GM12865 (cell line): ENCODE data around the gene MYH11.

Experiments used
- DNase-seq: peaks from one replicate; pipeline ENCODE4 v3.0.0; 2010; ENCODE audit warnings: low read depth
- H3K4me3 ChIP-seq: 2 replicates; pipeline ENCODE4 v1.5.1; 2011; ENCODE audit warnings: mild to moderate bottlenecking, low read depth, low read length, control low read depth
- CTCF ChIP-seq: IDR thresholded peaks from 2 replicates; pipeline ENCODE4 v1.5.1; 2011; ENCODE audit warnings: low read length, control low read depth, low read depth, inconsistent platforms; ENCODE audit not compliant: insufficient read depth; ENCODE audit errors: missing control alignments

Gene MYH11

GRCh38 chr16:15705064-15705565, 151.7 kb downstream of the MYH11 start:
- no peak for DNase-seq
- TF ChIP-seq CTCF = no peak
- H3K4me3 ChIP-seq = no peak overlapping the region

GRCh38 chr16:15704545-15704987, 152.3 kb downstream of the MYH11 start:
- no peak overlapping the region for H3K4me3 ChIP-seq
- TF ChIP-seq CTCF = peak; percentile 77
- peak; percentile 71 for DNase-seq

GRCh38 chr16:15703029-15703736, 153.6 kb downstream of the MYH11 start:
- no peak for TF ChIP-seq CTCF
- H3K4me3 ChIP-seq = no peak overlapping the region
- no peak for DNase-seq

GRCh38 chr16:15701975-15702970, 154.6 kb downstream of the MYH11 start:
- TF ChIP-seq CTCF = no peak
- no peak for DNase-seq

GRCh38 chr16:15701367-15701766, 155.5 kb downstream of the MYH11 start:
- H3K4me3 ChIP-seq = no peak overlapping the region
- no peak for TF ChIP-seq CTCF
- no peak for DNase-seq

More at GRCh38 chr16:15701975-15702970, 154.6 kb downstream of the MYH11 start:
- no peak overlapping the region for H3K4me3 ChIP-seq

- no peak for DNase-seq
- no peak for TF ChIP-seq CTCF
- H3K4me3 ChIP-seq = no peak overlapping the region
Observed at GRCh38 chr16:15699819-15700218, 157.0 kb downstream of the MYH11 start.
